Adipocyte (in vitro differentiated cells): ENCODE measurements around the gene TECR.
"Not testable (repeated sequence)": the region's sequence is repeated elsewhere in the genome, so short reads cannot be mapped to it uniquely, and the experiment has no call there.

Experiments used
- DNase-seq: peaks from one replicate; pipeline ENCODE4 v3.0.0-alpha.2; 2015; ENCODE audit warnings: low read depth
- H3K27me3 ChIP-seq: replicated peaks from 2 replicates; pipeline ENCODE4 v1.7.0; 2013; ENCODE audit warnings: mild to moderate bottlenecking, low read length, moderate library complexity; ENCODE audit not compliant: control insufficient read depth, insufficient read depth
- H3K36me3 ChIP-seq: 2 replicates; pipeline ENCODE4 v1.7.0; 2013; ENCODE audit warnings: low read length, mild to moderate bottlenecking, moderate library complexity; ENCODE audit not compliant: control insufficient read depth, insufficient read depth, severe bottlenecking
- H3K4me1 ChIP-seq: 2 replicates; pipeline ENCODE4 v1.7.0; 2013; ENCODE audit warnings: mild to moderate bottlenecking, low read length, moderate library complexity; ENCODE audit not compliant: control insufficient read depth, insufficient read depth
- H3K4me3 ChIP-seq: 2 replicates; pipeline ENCODE4 v1.7.0; 2013; ENCODE audit warnings: mild to moderate bottlenecking, low read length, moderate library complexity
- H3K9ac ChIP-seq: 2 replicates; pipeline ENCODE4 v1.7.0; 2013; ENCODE audit warnings: mild to moderate bottlenecking, low read length, moderate library complexity
- H3K9me3 ChIP-seq: 2 replicates; pipeline ENCODE4 v1.7.0; 2013; ENCODE audit warnings: mild to moderate bottlenecking, low read length, moderate library complexity; ENCODE audit not compliant: control insufficient read depth

Gene TECR

GRCh38 chr19:14520543-14520942 is 8.9 kb upstream of the TECR start:
- no peaks in the 10 kb centered on the region for H3K27me3 ChIP-seq

GRCh38 chr19:14525729-14526128 is 3.7 kb upstream of the TECR start:
- Histone ChIP-seq H3K9ac (no peak overlapping the region), H3K27me3 (no peaks in the 10 kb centered on the region), H3K9me3 (no peaks in the 10 kb centered on the region), H3K36me3 (no peaks in the 10 kb centered on the region), H3K4me3 (no peak overlapping the region), H3K4me1 (peaks cover 6% of the 10 kb centered on the region)
- DNase-seq = no peak

More at GRCh38 chr19:14520543-14520942, 8.9 kb upstream of the TECR start:
- Histone ChIP-seq H3K4me3 (no peak overlapping the region), H3K9me3 (no peaks in the 10 kb centered on the region), H3K4me1 (peaks cover 22% of the 10 kb centered on the region), H3K36me3 (peaks cover 10% of the 10 kb centered on the region), H3K9ac (no peak overlapping the region)
- DNase-seq = no peak

GRCh38 chr19:14526423-14526822 is 3.0 kb upstream of the TECR start:
- peaks cover 6% of the 10 kb centered on the region for H3K4me1 ChIP-seq
- H3K27me3 ChIP-seq = no peaks in the 10 kb centered on the region
- no peaks in the 10 kb centered on the region for H3K9me3 ChIP-seq
- no peak overlapping the region for H3K9ac ChIP-seq
- H3K4me3 ChIP-seq = no peak overlapping the region
- no peaks in the 10 kb centered on the region for H3K36me3 ChIP-seq
- DNase-seq = no peak

GRCh38 chr19:14528419-14529253 is 758 bp upstream of the TECR start:
- no peaks in the 10 kb centered on the region for H3K9me3 ChIP-seq

GRCh38 chr19:14530005-14530348 is 583 bp downstream of the TECR start:
- no peak for DNase-seq
- Histone ChIP-seq H3K27me3 (no peaks in the 10 kb centered on the region), H3K9ac (peak overlapping the region; percentile 93), H3K4me1 (peaks cover 9% of the 10 kb centered on the region), H3K9me3 (no peaks in the 10 kb centered on the region), H3K4me3 (peak overlapping the region; percentile 98), H3K36me3 (peaks cover 5% of the 10 kb centered on the region)

More at GRCh38 chr19:14528419-14529253, 758 bp upstream of the TECR start:
- peak overlapping the region; percentile 73 for H3K9ac ChIP-seq
- peaks cover 9% of the 10 kb centered on the region for H3K4me1 ChIP-seq
- no peaks in the 10 kb centered on the region for H3K36me3 ChIP-seq
- no peaks in the 10 kb centered on the region for H3K27me3 ChIP-seq
- DNase-seq = no peak
- peak overlapping the region; percentile 98 for H3K4me3 ChIP-seq

GRCh38 chr19:14530506-14530905 is 1.1 kb downstream of the TECR start:
- H3K4me3 ChIP-seq = peak overlapping the region; percentile 98
- DNase-seq = no peak
- H3K27me3 ChIP-seq = no peaks in the 10 kb centered on the region
- H3K36me3 ChIP-seq = peaks cover 5% of the 10 kb centered on the region
- H3K4me1 ChIP-seq = peaks cover 9% of the 10 kb centered on the region
- peak overlapping the region; percentile 93 for H3K9ac ChIP-seq
- no peaks in the 10 kb centered on the region for H3K9me3 ChIP-seq

- Histone ChIP-seq H3K4me3 (no peak overlapping the region), H3K4me1 (peaks cover 7% of the 10 kb centered on the region), H3K36me3 (peaks cover 5% of the 10 kb centered on the region), H3K9ac (no peak overlapping the region), H3K27me3 (no peaks in the 10 kb centered on the region), H3K9me3 (no peaks in the 10 kb centered on the region)
- no peak for DNase-seq
Observed at GRCh38 chr19:14533450-14533849, 4.1 kb downstream of the TECR start.

GRCh38 chr19:14536926-14537692 is 7.7 kb downstream of the TECR start:
- Histone ChIP-seq H3K27me3 (no peaks in the 10 kb centered on the region), H3K4me3 (no peak overlapping the region), H3K9me3 (no peaks in the 10 kb centered on the region), H3K9ac (no peak overlapping the region), H3K4me1 (peaks cover 7% of the 10 kb centered on the region), H3K36me3 (peaks cover 11% of the 10 kb centered on the region)
- no peak for DNase-seq

GRCh38 chr19:14540741-14541525 is 11.5 kb downstream of the TECR start:
- Histone ChIP-seq H3K4me3 (no peak overlapping the region), H3K9me3 (no peaks in the 10 kb centered on the region), H3K9ac (no peak overlapping the region), H3K36me3 (peaks cover 10% of the 10 kb centered on the region), H3K4me1 (peaks cover 17% of the 10 kb centered on the region), H3K27me3 (no peaks in the 10 kb centered on the region)
- no peak for DNase-seq

- not testable (repeated sequence) for H3K9ac ChIP-seq, H3K9me3 ChIP-seq, H3K27me3 ChIP-seq, DNase-seq, H3K4me3 ChIP-seq
- H3K36me3 ChIP-seq = peaks cover 11% of the 10 kb centered on the region
- H3K4me1 ChIP-seq = peaks cover 16% of the 10 kb centered on the region
Observed at GRCh38 chr19:14541979-14542378, 12.6 kb downstream of the TECR start.
